Measurements from ENCODE around the gene SNORC. TPM values are rescaled to one million over a fixed set of nuclear protein-coding genes. Genes with fewer than 3 reads are reported as not detected.

The SNORC gene
- polyA plus RNA-seq, 1 donor (not counting 4 experiments of a cell fraction or from before 2014, with no cell fraction given): 0.66 TPM

- TF ChIP-seq CTCF (optimal IDR thresholded peaks at IDR 0.05 in 1 of 3, IDR thresholded peaks at IDR 0.05 in 1 of 3, conservative IDR thresholded peaks at IDR 0.05 in 1 of 3; ENCODE audit: extremely low read depth in 1 of 3, insufficient read depth in 2 of 3, low read length in 3 of 3) (no peak), EZH2 (IDR thresholded peaks at IDR 0.05; ENCODE audit: low read length) (no peak)
- Histone ChIP-seq H3K9me3 (ENCODE audit: control insufficient read depth, low read depth, low read length) (no peaks in the 10 kb centered on the region), H3K4me2 (ENCODE audit: control insufficient read depth, extremely low read depth, insufficient read depth, low read depth, low read length) (no peak overlapping the region), H3K4me3 (ENCODE audit: control insufficient read depth in 2 of 3, extremely low read depth in 1 of 3, insufficient read depth in 2 of 3, low read depth in 1 of 3, low read length in 3 of 3) (no peak overlapping the region), H3K9ac (ENCODE audit: control insufficient read depth, extremely low read depth, insufficient read depth, low read length) (no peak overlapping the region), H4K20me1 (ENCODE audit: control insufficient read depth, extremely low read depth, insufficient read depth, low read length) (no peaks in the 10 kb centered on the region), H3K27me3 (ENCODE audit: control insufficient read depth, extremely low read depth, insufficient read depth, low read length) (peaks cover 5% of the 10 kb centered on the region), H3K27ac (ENCODE audit: control insufficient read depth, insufficient read depth, low read length) (no peak overlapping the region), H3K36me3 (ENCODE audit: control insufficient read depth in 2 of 2, extremely low read depth in 1 of 2, insufficient read depth in 2 of 2, low read length in 2 of 2) (no peaks in the 10 kb centered on the region), H3K9me1 (ENCODE audit: control insufficient read depth, extremely low read depth, insufficient read depth, low read length) (no peaks in the 10 kb centered on the region), H2AFZ (ENCODE audit: control insufficient read depth, low read length) (no peak overlapping the region), H3K4me1 (ENCODE audit: control insufficient read depth, extremely low read depth, insufficient read depth, low read length) (peaks cover 5% of the 10 kb centered on the region), H3K79me2 (ENCODE audit: control insufficient read depth, insufficient read depth, low read length) (no peaks in the 10 kb centered on the region)
- dilution Hi-C loops (cut with MboI; ENCODE audit: extremely low pct_ligation_motif_present, low sequenced_read_pairs): no loop called here
- FAIRE-seq (no peak), DNase-seq (ENCODE audit: low read depth, low spot score) (no peak)
Observed at GRCh38 chr2:232888839-232889529, 18.9 kb downstream of the SNORC start.

- H3K79me2 ChIP-seq (ENCODE audit: control insufficient read depth, insufficient read depth, low read length): no peaks in the 10 kb centered on the region
- no peaks in the 10 kb centered on the region for H3K9me3 ChIP-seq (ENCODE audit: control insufficient read depth, low read depth, low read length)
- TF ChIP-seq EZH2 (IDR thresholded peaks at IDR 0.05; ENCODE audit: low read length): no peak
- TF ChIP-seq CTCF (optimal IDR thresholded peaks at IDR 0.05 in 1 of 3, IDR thresholded peaks at IDR 0.05 in 1 of 3, conservative IDR thresholded peaks at IDR 0.05 in 1 of 3; ENCODE audit: extremely low read depth in 1 of 3, insufficient read depth in 2 of 3, low read length in 3 of 3): no peak
- H4K20me1 ChIP-seq (ENCODE audit: control insufficient read depth, extremely low read depth, insufficient read depth, low read length): no peaks in the 10 kb centered on the region
- no peak overlapping the region for H3K4me2 ChIP-seq (ENCODE audit: control insufficient read depth, extremely low read depth, insufficient read depth, low read depth, low read length)
- H3K9ac ChIP-seq (ENCODE audit: control insufficient read depth, extremely low read depth, insufficient read depth, low read length): no peak overlapping the region
- no peaks in the 10 kb centered on the region for H3K36me3 ChIP-seq (ENCODE audit: control insufficient read depth in 2 of 2, extremely low read depth in 1 of 2, insufficient read depth in 2 of 2, low read length in 2 of 2)
- no peak overlapping the region for H3K27ac ChIP-seq (ENCODE audit: control insufficient read depth, insufficient read depth, low read length)
- H3K4me3 ChIP-seq (ENCODE audit: control insufficient read depth in 2 of 3, extremely low read depth in 1 of 3, insufficient read depth in 2 of 3, low read depth in 1 of 3, low read length in 3 of 3): no peak overlapping the region
- H3K27me3 ChIP-seq (ENCODE audit: control insufficient read depth, extremely low read depth, insufficient read depth, low read length): peaks cover 5% of the 10 kb centered on the region
- dilution Hi-C loops (cut with MboI; ENCODE audit: extremely low pct_ligation_motif_present, low sequenced_read_pairs): no loop called here
- H3K4me1 ChIP-seq (ENCODE audit: control insufficient read depth, extremely low read depth, insufficient read depth, low read length): peaks cover 5% of the 10 kb centered on the region
- H3K9me1 ChIP-seq (ENCODE audit: control insufficient read depth, extremely low read depth, insufficient read depth, low read length): no peaks in the 10 kb centered on the region
- no peak overlapping the region for H2AFZ ChIP-seq (ENCODE audit: control insufficient read depth, low read length)
- FAIRE-seq (no peak), DNase-seq (ENCODE audit: low read depth, low spot score) (no peak)
Observed at GRCh38 chr2:232889876-232890401, 19.9 kb downstream of the SNORC start.
